ENCODE results near the gene RAD51.

DNA sequence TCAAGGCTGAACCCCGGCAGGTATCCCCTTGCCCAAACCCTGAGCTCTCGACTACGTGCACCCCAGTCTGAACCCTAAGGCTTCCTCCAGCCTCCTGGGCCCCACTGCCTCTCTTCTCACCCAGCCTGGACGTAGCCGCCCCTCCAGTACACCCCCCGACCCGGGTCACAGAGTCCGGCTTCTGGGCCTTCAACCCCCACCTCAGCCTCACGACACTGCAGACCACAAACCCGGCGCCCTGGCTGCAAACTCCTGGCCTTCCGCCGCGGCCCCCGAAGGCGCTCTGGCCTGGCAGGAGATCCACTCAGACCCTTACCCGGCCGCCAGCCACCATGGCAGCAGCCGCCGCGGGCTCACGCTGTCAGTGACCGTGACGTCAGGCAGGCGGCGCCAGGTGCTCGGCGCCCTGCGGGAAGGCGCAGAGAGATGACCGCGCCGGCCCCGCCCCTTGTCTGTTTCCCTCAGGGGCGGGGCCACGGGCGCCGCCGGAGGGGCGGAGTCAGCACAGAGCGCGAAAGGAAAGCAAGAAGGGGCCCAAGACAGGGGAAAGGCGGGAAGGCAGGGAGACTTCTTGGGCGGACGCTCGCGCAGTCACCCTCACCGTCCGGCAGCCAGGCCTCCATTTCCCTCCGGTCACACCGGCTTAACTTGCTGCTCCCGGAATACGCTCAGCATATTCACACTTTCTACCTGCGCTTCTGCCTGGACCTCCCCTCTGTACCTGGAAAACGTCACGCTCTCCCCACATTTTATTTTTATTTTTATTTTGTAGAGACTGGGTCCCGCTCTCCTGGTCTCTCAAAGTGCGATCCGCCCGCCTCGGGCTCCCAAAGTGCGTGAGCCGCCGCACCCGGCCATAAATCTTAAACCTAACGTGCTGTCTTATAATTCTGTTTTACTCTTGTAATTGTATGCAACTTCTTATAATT lies 60.2 kb downstream of the RAD51 start, which contains the start of gene RMDN3:
- TF ChIP-seq, protein P1, sequence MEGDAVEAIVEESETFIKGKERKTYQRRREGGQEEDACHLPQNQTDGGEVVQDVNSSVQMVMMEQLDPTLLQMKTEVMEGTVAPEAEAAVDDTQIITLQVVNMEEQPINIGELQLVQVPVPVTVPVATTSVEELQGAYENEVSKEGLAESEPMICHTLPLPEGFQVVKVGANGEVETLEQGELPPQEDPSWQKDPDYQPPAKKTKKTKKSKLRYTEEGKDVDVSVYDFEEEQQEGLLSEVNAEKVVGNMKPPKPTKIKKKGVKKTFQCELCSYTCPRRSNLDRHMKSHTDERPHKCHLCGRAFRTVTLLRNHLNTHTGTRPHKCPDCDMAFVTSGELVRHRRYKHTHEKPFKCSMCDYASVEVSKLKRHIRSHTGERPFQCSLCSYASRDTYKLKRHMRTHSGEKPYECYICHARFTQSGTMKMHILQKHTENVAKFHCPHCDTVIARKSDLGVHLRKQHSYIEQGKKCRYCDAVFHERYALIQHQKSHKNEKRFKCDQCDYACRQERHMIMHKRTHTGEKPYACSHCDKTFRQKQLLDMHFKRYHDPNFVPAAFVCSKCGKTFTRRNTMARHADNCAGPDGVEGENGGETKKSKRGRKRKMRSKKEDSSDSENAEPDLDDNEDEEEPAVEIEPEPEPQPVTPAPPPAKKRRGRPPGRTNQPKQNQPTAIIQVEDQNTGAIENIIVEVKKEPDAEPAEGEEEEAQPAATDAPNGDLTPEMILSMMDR (IDR thresholded peaks at IDR 0.05): peak in 3 of 4 donors; percentile 4 to 35 (median 7)
- peak; percentile 62 for TF ChIP-seq POLR2A (IDR thresholded peaks at IDR 0.05)
